Panc1 (cell line): Measurements from ENCODE around the gene GAB1. TPM values are rescaled to one million over a fixed set of nuclear protein-coding genes. Genes with fewer than 3 reads are reported as not detected.

Experiments
- ATAC-seq: fragments of 200-7000 bp; cut with Tn5 transposase; 2 replicates; pipeline ENCODE4 v1.9.1; 2020; ENCODE audit warnings: mild to moderate bottlenecking, moderate library complexity
- BruUV-seq: library from RNA; stranded (reverse); fragments of 400-500 nt; replicated peaks from 2 replicates; lab custom pipeline; 2021; lab: Mats Ljungman, UMichigan
- CTCF ChIA-PET: fragments of 300-600 bp; sonication (Branson Sonifier 250); formaldehyde crosslinking; loops from one replicate; lab custom pipeline; 2022; ENCODE audit warnings: antibody characterized with exemption; lab: Charles Lee
- POLR2A ChIA-PET: fragments of 300-600 bp; sonication (Branson Sonifier 250); formaldehyde crosslinking; loops from one replicate; lab custom pipeline; 2022; ENCODE audit warnings: antibody characterized with exemption; lab: Charles Lee
- DNase-seq: peaks from one replicate; pipeline ENCODE4 v3.0.0-alpha.2; 2010; ENCODE audit warnings: low read depth, low spot score
- H3K27ac ChIP-seq: 2 replicates; pipeline ENCODE4 v1.5.1; 2011; ENCODE audit warnings: mild to moderate bottlenecking, low read length, inconsistent platforms
- H3K27me3 ChIP-seq: fragments of 200-500 bp; sonication (Bioruptor generic); 2 replicates; pipeline ENCODE4 v1.6.0; 2014; ENCODE audit warnings: low read length, inconsistent platforms; ENCODE audit not compliant: control insufficient read depth, insufficient read depth
- H3K36me3 ChIP-seq: fragments of 200-500 bp; sonication (Bioruptor generic); 2 replicates; pipeline ENCODE4 v1.5.1; 2014; ENCODE audit warnings: inconsistent platforms, mild to moderate bottlenecking, low read length, moderate library complexity; ENCODE audit not compliant: control insufficient read depth, insufficient read depth
- H3K4me1 ChIP-seq: 2 replicates; pipeline ENCODE4 v1.5.1; 2011; ENCODE audit warnings: inconsistent platforms, mild to moderate bottlenecking, low read length, moderate library complexity; ENCODE audit not compliant: control insufficient read depth, insufficient read depth
- H3K4me3 ChIP-seq, 2 experiments: 2 replicates each; pipeline ENCODE4 v1.5.1; 2011 to 2012; ENCODE audit warnings: low read depth in 2 of 2, low read length in 2 of 2, mild to moderate bottlenecking in 2 of 2, inconsistent platforms in 1 of 2, moderate library complexity in 1 of 2
- H3K9me3 ChIP-seq: fragments of 200-500 bp; sonication (Bioruptor generic); 2 replicates; pipeline ENCODE4 v1.5.1; 2014; ENCODE audit warnings: low read depth, mild to moderate bottlenecking, inconsistent platforms, low read length, moderate library complexity; ENCODE audit not compliant: control insufficient read depth, insufficient read depth
- POLR2AphosphoS5 ChIP-seq: IDR thresholded peaks from 2 replicates; pipeline ENCODE4 v1.6.1; 2012; ENCODE audit warnings: mild to moderate bottlenecking, low read depth, low read length, moderate library complexity
- SIN3A ChIP-seq: IDR thresholded peaks from 2 replicates; pipeline ENCODE4 v1.6.1; 2012; ENCODE audit warnings: low read depth, mild to moderate bottlenecking, low read length, moderate library complexity, borderline replicate concordance; ENCODE audit not compliant: insufficient read depth
- TCF7L2 ChIP-seq: IDR thresholded peaks from 2 replicates; pipeline ENCODE4 v1.6.1; 2011; ENCODE audit warnings: mild to moderate bottlenecking, low read depth, low read length, inconsistent platforms
- in situ Hi-C: cut with HindIII; loops from 2 replicates; pipeline ENCODE4 v1.10.0; 2016; ENCODE audit warnings: low sequenced_read_pairs, low pct_unique_long_range_greater_than_20kb
- intact Hi-C: fragments of 100-400 bp; cut with micrococcal nuclease; formaldehyde crosslinking; loops from one replicate; pipeline ENCODE4 v1.10.0; 2022; ENCODE audit not compliant: unreplicated experiment
- total RNA-seq: library from RNA; stranded (reverse); gene quantifications from one replicate; pipeline ENCODE4 v1.2.1, GENCODE V29; 2021; ENCODE audit not compliant: unreplicated experiment
- TF ChIP-seq, protein P1 (sequence below), 2 experiments: IDR thresholded peaks; 2 replicates each; pipeline ENCODE4 v1.6.1; 2011 to 2012; ENCODE audit warnings: low read depth in 2 of 2, control low read depth in 1 of 2, low read length in 1 of 2, mild to moderate bottlenecking in 1 of 2, moderate library complexity in 1 of 2; ENCODE audit not compliant: insufficient read depth in 1 of 2
- TF ChIP-seq, protein P2 (sequence below): fragments of 450-650 bp; IDR thresholded peaks from 2 replicates; pipeline ENCODE4 v1.5.1; 2017; ENCODE audit warnings: mild to moderate bottlenecking

Gene GAB1
- total RNA-seq, 1 experiment from 2014 or later, result 2.8 TPM

DNA sequence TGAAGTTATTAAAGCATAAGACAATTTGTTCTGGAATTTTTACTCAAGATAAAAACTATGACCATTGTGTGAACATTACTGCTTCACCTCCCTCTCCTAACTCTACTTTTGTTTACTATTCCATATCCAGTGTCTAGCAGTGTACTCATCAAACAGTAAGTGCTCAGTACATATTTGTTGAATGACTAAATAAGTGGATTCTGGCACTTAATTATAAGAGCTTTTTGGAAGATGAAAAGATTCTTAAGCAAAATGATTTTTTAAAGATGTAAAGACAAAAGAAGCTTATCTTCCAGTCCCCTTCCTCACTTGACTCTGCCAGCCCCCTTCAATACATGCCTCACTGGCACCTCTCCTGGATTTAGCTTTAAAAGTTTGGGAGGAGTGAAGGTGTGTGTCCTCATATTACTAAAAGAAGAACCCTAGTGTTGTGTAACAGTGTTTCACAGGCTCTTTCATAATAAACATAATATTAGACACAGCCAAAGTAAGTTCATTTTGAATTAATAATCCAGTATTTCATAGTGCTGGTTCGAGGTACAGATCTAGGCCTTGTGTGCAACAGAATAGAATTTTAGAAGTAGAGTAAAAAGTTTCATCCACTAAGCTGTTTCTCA is 53.0 kb downstream of the GAB1 start:
- H3K36me3 ChIP-seq, result no peaks in the 10 kb centered on the region; the same call in 1 of the 2 replicates
- ChIA-PET CTCF (no interaction called here), POLR2A (no interaction called here)
- no peak for DNase-seq
- H3K4me3 ChIP-seq, result no peak overlapping the region
- BruUV-seq, result no TSS peak
- no peak for ATAC-seq
- in situ Hi-C loops (no loop called here), intact Hi-C loops (no loop called here)
- TF ChIP-seq POLR2AphosphoS5 (no peak), SIN3A (no peak), TCF7L2 (no peak)
- TF ChIP-seq, protein P1, sequence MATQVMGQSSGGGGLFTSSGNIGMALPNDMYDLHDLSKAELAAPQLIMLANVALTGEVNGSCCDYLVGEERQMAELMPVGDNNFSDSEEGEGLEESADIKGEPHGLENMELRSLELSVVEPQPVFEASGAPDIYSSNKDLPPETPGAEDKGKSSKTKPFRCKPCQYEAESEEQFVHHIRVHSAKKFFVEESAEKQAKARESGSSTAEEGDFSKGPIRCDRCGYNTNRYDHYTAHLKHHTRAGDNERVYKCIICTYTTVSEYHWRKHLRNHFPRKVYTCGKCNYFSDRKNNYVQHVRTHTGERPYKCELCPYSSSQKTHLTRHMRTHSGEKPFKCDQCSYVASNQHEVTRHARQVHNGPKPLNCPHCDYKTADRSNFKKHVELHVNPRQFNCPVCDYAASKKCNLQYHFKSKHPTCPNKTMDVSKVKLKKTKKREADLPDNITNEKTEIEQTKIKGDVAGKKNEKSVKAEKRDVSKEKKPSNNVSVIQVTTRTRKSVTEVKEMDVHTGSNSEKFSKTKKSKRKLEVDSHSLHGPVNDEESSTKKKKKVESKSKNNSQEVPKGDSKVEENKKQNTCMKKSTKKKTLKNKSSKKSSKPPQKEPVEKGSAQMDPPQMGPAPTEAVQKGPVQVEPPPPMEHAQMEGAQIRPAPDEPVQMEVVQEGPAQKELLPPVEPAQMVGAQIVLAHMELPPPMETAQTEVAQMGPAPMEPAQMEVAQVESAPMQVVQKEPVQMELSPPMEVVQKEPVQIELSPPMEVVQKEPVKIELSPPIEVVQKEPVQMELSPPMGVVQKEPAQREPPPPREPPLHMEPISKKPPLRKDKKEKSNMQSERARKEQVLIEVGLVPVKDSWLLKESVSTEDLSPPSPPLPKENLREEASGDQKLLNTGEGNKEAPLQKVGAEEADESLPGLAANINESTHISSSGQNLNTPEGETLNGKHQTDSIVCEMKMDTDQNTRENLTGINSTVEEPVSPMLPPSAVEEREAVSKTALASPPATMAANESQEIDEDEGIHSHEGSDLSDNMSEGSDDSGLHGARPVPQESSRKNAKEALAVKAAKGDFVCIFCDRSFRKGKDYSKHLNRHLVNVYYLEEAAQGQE (IDR thresholded peaks at IDR 0.05; ENCODE audit: insufficient read depth in 1 of 2, low read depth in 2 of 2, low read length in 1 of 2), result no peak
- TF ChIP-seq, protein P2, sequence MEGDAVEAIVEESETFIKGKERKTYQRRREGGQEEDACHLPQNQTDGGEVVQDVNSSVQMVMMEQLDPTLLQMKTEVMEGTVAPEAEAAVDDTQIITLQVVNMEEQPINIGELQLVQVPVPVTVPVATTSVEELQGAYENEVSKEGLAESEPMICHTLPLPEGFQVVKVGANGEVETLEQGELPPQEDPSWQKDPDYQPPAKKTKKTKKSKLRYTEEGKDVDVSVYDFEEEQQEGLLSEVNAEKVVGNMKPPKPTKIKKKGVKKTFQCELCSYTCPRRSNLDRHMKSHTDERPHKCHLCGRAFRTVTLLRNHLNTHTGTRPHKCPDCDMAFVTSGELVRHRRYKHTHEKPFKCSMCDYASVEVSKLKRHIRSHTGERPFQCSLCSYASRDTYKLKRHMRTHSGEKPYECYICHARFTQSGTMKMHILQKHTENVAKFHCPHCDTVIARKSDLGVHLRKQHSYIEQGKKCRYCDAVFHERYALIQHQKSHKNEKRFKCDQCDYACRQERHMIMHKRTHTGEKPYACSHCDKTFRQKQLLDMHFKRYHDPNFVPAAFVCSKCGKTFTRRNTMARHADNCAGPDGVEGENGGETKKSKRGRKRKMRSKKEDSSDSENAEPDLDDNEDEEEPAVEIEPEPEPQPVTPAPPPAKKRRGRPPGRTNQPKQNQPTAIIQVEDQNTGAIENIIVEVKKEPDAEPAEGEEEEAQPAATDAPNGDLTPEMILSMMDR, result no peak
- H3K27ac ChIP-seq, result no peak overlapping the region
- H3K27me3 ChIP-seq, result no peaks in the 10 kb centered on the region
- no peaks in the 10 kb centered on the region for H3K9me3 ChIP-seq
- no peaks in the 10 kb centered on the region for H3K4me1 ChIP-seq

DNA sequence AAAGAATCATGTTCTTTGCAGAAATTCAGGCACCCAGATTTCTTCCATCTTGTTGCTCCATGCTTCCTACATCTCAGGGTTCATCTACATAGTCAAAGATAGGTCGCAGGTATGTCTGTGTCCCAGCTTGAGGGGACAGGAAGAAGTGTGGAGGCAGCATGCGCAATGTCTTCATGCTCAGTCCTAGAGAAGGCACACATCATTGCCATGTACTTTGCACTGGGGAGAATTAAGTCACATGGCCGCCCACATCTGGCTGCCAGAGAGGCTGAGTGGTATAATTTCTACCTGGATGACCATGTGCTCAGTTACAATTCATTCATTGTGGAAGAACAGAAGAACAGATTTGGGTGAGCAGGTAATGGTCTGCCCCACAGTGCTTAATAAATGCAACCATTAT is 54.1 kb downstream of the GAB1 start:
- no peak for DNase-seq
- no peaks in the 10 kb centered on the region for H3K4me1 ChIP-seq
- no peak for ATAC-seq
- H3K36me3 ChIP-seq, result no peaks in the 10 kb centered on the region; the same call in 1 of the 2 replicates
- TF ChIP-seq, protein P2, result no peak
- TF ChIP-seq POLR2AphosphoS5 (no peak), TCF7L2 (no peak), SIN3A (no peak)
- TF ChIP-seq, protein P1 (IDR thresholded peaks at IDR 0.05; ENCODE audit: insufficient read depth in 1 of 2, low read depth in 2 of 2, low read length in 1 of 2), result no peak
- no peaks in the 10 kb centered on the region for H3K27me3 ChIP-seq
- POLR2A ChIA-PET, result no interaction called here
- H3K9me3 ChIP-seq, result no peaks in the 10 kb centered on the region
- in situ Hi-C loops (no loop called here), intact Hi-C loops (no loop called here)
- no peak overlapping the region for H3K4me3 ChIP-seq
- CTCF ChIA-PET, result no interaction called here
- no TSS peak for BruUV-seq
- no peak overlapping the region for H3K27ac ChIP-seq
